AG08395 (cell line): ENCODE results near the gene DNAJB6.
"Not testable (repeated sequence)": the region's sequence is repeated elsewhere in the genome, so short reads cannot be mapped to it uniquely, and the experiment has no call there.

Experiments
- DNase-seq: peaks from one replicate; pipeline ENCODE4 v3.0.0; 2012; ENCODE audit warnings: mixed read lengths, low spot score

Gene DNAJB6

DNA sequence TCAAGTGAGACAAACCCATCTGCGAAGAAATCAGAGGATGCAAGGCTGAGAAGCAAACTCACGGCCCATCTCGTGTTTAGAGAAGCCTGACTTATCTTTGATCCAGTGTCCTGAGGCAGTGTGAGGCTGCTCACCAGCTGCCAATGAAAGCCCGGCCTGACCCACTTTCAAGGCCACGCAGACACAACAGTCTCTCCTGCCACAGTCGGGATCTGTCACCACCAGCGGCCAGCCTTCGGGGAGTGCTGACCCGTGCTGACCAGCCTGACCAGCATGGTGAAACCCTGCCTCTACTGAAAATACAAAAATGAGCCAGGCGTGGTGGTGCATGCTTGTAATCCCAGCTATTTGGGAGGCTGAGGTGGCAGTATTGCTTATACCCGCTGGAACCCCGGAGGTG lies 7.4 kb upstream of the DNAJB6 start:
- DNase-seq = no peak

DNA sequence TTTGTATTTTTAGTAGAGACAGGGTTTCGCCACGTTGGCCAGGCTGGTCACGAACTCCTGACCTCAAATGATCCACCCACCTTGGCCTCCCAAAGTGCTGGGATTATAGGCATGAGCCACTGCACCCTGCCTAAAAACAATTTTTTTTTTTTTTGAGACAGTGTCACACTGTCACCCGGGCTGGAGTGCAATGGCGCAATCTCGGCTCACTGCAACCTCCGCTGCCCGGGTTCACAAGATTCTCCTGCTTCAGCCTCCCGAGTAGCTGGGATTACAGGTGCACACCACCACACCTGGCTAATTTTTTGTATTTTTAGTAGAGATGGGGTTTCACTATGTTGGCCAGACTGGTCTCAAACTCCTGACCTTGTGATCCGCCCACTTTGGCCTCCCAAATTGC lies 6.2 kb upstream of the DNAJB6 start:
- DNase-seq = not testable (repeated sequence)

DNA sequence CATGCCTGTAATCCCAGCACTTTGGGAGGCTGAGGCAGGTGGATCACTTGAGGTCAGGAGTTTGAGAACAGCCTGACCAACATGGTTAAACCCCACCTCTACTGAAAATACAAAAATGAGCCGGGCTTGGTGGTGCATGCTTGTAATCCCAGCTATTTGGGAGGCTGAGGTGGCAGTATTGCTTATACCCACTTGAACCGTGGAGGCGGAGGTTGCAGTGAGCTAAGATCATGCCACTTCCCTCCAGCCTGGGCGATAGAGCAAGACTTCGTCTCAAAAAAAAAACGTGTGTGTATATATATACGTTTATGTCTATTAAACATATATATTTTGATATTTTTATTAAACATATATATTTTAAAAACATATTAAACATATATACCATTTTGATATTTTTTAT lies 5.8 kb upstream of the DNAJB6 start:
- DNase-seq = not testable (repeated sequence)

DNA sequence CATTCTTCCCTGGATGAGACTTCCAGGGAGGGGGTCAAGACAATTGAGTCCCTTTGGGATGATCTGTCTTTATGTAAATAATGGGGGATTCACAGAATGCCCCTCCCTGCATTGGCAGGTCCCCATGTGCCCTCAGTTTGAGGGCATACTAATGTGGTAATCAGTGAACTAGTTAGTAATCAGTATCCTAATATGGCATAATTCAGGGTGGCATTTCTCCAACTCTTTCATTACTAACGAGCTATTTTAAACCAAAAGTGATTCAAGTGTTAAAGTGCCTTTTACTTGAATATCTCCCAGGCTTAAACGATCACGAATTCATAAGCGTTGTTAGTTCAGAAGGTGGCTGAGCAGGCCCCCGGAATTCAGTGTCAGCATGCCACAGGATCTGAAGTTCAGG lies 1.6 kb upstream of the DNAJB6 start:
- no peak for DNase-seq

DNA sequence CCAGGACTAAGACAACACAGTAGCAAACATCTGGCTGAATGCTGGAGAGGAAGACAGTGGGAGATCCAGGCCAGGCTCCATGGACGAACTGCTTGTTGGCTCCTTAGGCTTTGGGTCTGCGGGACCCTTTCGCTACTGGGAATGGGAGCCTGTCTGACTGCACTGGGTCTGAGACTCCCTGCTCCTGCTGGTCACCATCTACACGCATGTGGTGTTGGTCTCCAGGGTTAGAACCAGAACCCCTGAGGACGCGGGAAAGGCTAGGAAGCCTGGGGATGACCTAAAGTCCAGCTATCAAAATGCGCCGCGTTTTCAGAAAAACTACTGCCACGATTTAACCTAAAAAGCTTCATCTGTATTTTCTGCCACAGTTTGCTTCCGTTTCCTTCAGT lies 817 bp upstream of the DNAJB6 start:
- no peak for DNase-seq

DNA sequence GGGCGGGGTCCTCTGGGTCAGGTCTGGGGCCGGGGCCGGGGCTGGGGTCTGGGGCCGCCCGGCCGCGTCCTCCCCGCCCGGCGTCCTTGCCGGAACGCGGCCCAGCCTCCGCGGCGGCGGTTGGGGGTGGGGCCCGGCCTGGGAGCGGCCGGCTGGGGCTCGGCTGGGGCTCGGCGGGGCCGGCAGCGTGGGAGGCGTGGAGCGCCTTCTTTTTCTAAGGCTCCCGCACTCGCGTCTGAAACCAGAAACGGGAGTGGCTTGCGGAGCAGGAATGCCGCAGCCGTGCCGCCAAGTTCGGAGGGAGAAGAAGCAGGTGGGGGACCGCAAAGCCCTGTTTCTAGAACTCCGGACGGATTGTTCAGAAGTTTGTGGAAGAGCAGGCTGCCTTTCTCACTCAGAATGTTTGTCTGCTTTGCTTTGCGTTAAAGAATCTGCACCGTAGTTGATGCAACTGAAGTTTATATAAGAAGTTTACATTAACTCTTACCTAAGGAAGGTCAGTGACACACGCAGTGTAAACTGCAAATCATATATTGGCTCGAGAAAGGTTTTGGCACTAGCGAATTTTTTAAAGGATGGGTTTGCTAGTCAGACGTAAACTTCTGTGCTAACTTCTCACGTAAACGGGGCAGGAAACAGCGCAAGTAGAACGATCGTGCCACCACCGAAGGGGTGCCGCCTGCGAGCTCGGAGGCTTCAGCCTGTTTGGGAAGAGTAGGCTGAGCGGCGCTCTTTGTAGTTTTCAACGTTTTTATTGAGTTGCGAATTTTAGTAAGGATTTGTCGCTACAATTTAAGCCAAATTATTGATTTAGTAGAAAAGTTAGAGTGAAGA lies 729 bp downstream of the DNAJB6 start:
- peak; percentile 70 for DNase-seq

DNA sequence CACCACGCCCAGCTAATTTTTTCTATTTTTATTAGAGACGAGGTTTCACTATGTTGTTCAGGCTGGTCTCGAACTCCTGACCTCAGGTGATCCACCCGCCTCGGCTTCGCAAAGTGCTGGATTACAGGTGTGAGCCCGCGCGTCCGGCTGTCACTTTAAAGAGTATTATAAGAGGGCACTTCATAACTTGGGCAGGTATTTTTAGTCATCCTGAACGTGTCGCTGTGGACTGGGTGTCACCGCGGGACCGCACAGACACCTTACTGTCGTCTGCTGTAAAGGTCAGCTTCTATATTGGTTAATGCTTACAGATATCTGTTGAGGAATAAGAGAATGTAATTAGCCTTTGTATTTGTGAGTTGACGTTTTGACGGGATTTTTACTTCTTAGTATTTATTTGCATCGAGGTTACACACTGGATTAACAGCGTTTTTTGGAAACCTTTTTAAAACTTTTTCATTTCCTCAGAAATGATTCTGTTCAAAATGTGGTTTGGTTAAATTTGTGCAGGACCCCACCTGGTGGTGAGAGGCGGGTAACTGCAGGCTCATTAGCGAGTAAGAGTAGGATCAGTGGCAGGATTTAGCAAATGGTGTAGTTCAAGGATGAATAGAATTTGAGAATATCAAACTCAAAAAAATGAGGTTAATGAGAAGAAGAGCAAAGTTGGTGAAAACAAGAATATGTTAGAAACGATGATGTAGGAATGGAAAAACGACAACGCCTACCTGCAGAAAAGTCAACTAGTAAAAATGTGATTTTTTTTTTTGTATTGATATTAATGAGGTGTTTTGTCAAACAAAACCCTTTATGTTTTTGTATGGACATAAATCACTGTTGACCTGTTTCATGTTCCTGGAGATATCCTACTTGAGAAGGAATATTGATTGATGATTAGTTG lies 3.2 kb downstream of the DNAJB6 start:
- peak; percentile 65 for DNase-seq

DNA sequence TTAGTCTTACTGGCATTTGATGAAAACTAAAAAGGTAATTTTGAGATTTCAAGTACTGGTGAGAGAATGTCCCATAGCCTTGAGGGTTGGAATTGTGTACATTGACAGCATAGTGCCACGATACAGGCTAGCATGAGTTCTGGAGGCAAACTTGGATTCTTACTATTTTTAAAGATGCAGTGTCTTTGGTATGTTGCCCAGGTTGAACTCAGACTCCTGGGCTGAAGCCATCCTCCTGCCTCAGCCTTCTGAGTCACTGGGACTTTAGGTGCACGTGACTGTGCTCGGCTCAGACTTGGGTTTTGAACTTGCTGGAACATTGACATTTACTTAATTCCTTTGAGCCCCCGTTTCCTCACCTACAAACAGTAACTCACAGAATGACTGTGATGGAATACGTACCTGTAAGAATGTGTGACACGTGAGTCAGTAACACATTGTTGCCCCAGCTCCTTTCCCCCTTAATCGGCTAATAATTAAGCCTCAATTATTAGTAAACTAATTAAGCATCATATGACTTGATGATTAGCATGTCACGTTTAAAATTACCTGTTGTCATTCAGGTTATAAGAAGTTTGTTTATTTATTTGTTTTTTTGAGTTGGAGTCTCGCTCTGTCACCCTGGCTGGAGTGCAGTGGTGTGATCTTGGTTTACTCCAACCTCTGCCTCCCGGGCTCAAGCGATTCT lies 10.6 kb downstream of the DNAJB6 start:
- DNase-seq = peak; percentile 72

DNA sequence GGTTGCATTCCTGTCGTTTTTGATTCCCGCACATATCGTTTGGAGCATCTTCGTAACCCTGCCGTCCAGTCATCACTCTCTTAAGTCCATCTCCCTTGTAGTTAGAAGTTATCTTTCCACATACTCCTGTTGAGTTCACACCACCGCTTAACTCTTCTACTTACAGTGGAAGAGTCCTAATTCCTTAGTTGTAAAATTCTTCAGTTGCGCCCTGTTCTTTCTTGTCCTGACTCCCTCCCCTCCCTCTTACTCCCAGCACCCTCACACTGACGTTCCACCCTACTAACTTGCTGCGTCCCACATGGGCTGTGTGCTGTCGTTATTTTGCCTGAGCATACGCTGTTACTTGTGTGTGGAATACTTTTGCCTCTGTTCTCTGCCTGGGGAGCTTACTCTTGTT lies 11.7 kb downstream of the DNAJB6 start:
- no peak for DNase-seq

DNA sequence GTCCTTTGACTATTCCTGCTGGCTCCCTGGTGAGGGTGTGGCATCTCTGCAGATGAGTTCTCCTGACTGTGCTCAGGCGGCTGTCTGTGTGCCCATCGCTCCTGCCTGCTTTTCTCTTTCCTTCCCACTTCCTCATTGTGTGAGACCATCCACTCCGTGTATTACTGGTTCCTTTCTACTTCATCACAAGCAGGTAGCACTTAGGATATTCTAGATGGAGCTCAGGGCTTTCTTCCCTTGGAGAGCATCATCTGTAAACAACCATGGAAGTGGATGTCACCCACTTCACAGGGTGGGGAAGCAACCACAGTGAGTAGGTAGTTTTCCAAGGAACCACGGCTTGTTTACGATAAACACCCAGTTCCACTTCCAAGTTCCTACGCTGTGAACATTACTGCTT lies 15.7 kb downstream of the DNAJB6 start:
- no peak for DNase-seq

DNA sequence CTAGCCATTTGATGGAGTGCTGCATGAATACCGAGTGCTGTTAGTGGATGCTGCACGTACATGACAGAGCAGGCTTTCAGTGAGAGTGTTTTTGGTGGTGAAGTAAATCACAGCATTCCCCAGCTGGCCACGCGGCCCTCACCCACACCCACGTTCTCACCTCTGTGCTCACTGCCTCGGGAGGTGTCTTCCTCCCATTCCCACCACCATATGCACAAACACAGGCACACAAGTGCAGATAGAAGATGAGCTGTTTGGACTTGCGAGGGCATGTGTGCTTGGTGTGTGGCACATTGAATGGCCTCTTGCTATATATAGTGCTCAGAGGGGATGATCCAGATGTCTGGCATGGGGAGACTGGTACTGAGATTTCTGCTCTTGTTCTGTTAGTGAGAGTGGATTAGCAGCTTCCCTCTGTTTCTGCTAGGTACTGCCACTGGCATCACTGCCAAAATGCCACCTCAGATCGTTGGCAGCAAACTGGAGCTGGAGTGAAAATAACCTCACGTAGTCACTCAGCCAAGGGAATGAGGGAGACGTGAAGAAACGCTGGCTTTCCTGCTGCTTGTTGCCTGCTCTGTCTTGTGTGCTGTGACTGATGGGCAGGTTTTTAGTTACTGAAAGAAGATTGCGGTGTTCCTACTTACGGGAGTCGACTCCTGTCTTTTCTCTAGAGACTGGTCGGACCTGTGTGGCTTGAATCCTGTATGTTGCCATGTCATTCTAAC lies 19.1 kb downstream of the DNAJB6 start:
- DNase-seq = peak; percentile 56

DNA sequence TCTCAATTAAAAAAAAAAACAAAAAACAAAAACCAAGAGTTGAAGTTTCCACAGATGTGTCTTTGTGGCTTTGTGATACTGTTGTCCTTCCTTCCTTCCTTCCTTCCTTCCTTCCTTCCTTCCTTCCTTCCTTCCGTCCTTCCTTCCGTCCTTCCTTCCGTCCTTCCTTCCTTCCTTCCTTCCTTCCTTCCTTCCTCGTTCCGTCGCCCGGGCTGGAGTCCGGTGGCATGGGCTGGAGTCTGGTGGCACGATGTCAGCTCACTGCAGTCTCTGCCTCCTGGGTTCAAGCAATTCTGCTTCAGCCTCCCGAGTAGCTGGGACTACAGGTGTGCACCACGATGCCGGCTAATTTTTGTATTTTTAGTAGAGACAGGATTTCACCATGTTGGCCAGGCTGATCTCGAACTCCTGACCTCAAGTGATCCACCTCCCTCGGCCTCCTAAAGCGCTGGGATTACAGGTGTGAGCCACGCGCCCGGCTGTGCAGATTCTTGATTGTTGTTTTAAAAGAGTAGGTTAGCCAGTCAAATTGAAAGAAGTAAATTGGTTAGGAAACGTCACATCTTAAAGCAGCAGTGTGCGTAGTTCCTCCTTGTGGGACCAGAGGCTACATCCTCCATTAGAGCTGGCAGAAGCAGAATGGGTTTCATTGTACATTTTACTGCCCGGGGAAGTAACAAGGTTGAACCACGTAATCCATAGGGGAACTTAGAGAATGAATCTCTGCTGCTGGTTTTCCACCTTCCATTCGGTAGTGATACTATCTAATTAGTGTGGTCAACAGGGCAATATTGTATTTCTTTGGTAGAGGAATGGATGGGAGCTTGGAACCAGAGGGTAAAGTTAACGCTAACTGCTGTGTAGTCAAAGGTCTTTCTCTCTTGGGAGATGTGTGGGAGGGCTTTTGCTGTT lies 20.6 kb downstream of the DNAJB6 start:
- DNase-seq = no peak

DNA sequence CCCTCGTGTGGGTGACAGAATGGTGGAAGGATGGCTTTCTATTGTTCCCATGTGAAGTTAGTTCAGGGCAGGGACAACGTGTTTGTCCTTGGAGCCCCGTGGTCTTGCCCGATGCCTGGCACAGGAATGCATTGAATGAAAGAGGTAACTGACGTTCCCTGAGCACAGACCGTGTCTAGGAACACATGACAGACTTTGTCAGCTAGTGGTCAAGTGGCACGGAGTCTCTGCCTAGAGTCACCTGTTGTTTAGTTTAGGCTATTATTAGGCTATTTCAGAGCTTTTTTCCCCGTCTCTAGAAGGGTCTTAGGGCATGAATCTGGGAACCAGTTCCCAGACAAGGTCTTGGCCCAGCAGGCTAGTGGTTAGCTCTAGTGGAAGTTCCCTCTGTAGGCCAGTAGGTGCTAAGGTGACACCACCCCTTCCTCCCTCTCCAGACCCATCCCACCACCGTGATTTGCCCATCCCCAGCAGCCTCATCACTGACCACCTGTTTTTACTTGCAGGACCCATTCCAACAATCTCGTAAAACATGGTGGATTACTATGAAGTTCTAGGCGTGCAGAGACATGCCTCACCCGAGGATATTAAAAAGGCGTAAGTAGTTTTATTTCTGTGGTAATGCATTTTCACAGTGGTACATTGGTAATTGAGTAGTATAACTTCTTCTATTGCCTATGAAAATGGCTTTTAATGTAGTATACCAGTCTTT lies 21.4 kb downstream of the DNAJB6 start:
- no peak for DNase-seq

DNA sequence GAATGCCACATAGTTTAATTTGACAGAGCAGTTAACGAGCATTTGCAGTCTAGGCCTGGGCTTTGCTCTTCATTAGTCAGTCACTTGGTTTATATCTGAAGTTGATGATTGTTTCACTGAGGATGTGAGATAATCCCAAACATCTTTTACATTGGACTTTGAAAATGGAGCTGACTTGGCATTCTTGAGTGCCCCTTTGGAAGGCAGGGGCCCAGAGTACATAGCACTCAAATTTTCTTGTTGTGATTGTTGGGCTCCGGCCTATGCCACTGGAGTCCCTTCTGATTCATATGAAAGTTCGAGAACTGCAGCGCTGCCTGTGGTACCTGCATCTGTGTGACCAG lies 21.9 kb downstream of the DNAJB6 start:
- DNase-seq = no peak

DNA sequence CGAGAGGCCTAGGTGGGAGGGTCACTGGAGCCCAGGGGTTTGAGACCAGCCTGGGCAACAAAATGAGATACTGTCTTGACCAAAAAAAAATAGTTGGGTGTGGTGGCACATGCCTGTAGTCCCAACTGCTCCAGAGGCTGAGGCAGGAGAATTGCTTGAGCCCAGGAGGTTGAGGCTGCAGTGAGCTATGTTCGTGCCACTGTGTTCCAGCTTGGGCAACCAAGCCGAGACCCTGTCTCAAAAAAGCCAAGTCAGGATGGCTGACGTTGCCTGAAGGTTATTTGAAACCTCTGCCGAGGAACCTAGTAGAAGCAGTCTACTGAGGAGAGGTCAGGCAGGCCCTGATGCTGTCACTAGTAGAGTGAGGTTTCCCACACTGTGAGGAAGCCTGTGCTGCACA lies 22.8 kb downstream of the DNAJB6 start:
- no peak for DNase-seq

DNA sequence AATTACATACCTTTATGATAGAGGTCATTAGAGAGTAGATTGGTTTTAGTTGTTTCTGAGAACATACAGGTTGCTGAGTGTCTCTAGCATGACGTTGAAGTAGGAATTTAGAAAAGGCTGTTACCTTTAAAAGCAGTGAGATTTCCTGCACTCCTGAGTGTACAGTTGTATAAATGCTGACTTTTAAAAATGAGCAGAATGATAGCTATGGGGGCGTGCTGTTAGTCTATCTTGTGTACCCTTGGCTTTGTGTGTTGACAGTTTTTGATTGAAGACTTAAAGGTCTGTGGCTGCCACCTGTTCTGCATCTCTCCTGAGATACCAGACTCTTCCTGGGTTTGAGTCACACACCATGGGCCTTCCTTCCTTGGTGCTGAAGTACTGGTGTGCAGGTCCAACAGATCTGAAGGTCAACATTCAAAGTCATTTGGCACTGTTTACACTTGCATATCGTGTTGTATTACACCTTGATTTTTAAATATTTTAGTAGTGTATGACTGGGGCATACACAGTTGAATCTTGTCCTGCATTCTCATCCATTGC lies 23.8 kb downstream of the DNAJB6 start:
- DNase-seq = no peak

DNA sequence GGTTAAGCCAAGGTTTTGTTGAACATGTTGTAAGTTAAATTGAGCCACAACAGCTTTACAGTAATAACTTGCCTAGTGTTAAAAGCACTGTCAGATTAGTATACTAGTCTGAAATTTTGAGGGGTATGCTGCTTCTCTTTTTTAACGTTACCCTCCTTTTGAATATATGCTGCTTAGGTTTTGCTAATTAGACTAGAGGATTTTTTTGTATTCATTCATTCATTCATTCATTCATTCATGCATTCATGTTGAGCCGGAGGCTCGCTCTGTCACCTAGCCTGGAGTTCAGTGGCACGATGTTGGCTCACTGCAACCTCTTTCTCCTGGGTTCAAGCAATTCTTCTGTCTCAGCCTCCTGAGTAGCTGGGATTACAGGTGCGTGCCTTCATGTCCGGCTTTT lies 24.7 kb downstream of the DNAJB6 start:
- DNase-seq = no peak

DNA sequence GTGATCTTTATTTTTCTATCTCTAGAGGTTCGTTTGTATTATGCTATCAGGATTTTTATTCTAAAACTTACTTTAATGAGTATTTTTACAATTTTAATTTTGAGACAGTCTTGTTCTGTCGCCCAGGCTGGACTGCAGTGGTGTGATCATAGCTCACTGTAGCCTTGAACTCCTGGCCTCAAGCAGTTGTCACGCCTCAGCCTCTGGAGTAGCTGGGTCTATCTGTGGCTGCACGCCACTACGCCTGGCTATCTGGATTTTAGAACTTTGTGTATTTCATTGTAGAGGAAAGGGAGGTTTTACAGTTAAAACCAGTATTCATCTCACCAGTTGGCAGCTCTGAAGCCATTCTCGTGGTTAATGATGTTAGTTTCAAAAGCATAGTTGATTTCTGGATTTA lies 25.9 kb downstream of the DNAJB6 start:
- DNase-seq = no peak

DNA sequence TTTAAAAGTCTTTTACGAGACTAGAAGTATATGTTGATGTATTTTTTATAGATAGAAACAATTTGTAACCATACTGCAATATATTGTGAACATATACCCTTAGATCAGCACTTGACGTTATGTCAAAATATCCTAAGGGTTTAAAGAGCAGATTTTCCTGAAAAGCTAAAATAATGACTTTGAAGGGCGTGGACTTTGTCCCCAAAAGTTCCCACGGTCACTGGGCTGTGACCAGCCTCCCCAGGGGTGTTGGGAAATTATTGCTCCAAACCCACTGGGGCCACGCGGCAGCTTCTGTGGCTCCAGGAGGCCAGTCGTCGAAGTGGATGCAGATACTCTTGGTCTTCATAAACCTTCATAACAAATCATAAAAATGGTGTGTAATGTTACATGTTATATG lies 29.9 kb downstream of the DNAJB6 start:
- no peak for DNase-seq

DNA sequence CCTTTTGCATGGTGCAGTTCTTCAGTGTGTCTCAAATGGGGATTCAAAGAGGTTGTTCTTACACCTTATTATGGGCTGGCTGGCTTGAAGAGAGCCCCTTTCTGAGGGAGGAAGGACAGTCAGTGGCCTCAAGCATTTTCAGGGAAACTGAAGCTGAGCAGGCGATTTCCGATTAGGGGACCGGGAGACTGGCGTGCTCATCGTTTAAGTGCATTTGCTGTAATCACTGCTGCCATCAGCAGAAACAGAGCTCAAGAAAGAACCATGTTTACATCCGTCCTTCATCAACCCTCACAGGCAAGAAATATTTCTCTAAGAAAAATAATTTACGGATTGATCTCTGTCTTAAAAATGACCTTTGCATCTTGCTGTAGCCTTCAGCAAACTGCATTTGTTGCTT lies 32.2 kb downstream of the DNAJB6 start:
- no peak for DNase-seq
